Measurements from ENCODE around the gene CYB5D1. TPM values are rescaled to one million over a fixed set of nuclear protein-coding genes. Genes with fewer than 3 reads are reported as not detected.
A peak's percentile ranks its signal among the peaks of the same experiment; 100 is the strongest.

Gene CYB5D1
- total and polyA plus RNA-seq, 2 of the 8 experiments (the other 6 are each of a cell fraction or from before 2014, with no cell fraction given) = 11.0 to 18.0 TPM

GRCh38 chr17:7885367-7886226 is 27.8 kb downstream of the CYB5D1 start (continued):
- TF ChIP-seq MAX (IDR thresholded peaks at IDR 0.05) (peak; percentile 18; the same call in 1 of the 2 replicates), PHF8 (conservative IDR thresholded peaks at IDR 0.05; ENCODE audit: low read depth, low read length) (peak; percentile 39; the same call in 1 of the 2 replicates), CTBP2 (IDR thresholded peaks at IDR 0.05; ENCODE audit: borderline replicate concordance, insufficient read depth, insufficient read length, low read length) (peak; percentile 8), RBBP5 (IDR thresholded peaks at IDR 0.05; ENCODE audit: borderline replicate concordance, low read depth, low read length) (peak; percentile 44; the same call in 1 of the 2 replicates), TAF1 (IDR thresholded peaks at IDR 0.05; ENCODE audit: low read depth, low read length) (0 out of 2 replicates have a peak, but pooled peaks have one; percentile 28), SUZ12 (IDR thresholded peaks at IDR 0.05; ENCODE audit: low read length) (peak; percentile 36; the same call in 1 of the 2 replicates)

Measured in H1 (cell line).